NCI-H2227 (cell line): ENCODE measurements around the gene ARHGEF28.

ENCODE experiments used
- DNase-seq: peaks from one replicate; lab custom pipeline; 2025; ENCODE audit not compliant: unreplicated experiment; lab: John Stamatoyannopoulos, UW

The ARHGEF28 gene

GRCh38 chr5:73692166-73692640 lies 66.2 kb downstream of the ARHGEF28 start:
- DNase-seq = no peak

- no peak for DNase-seq
Observed at GRCh38 chr5:73692981-73693380, 67.0 kb downstream of the ARHGEF28 start.

- no peak for DNase-seq
Observed at GRCh38 chr5:73693573-73694061, 67.6 kb downstream of the ARHGEF28 start.

GRCh38 chr5:73694089-73694488 lies 68.1 kb downstream of the ARHGEF28 start:
- DNase-seq = no peak

- no peak for DNase-seq
Observed at GRCh38 chr5:73698011-73698410, 72.0 kb downstream of the ARHGEF28 start.

- DNase-seq = no peak
Observed at GRCh38 chr5:73701566-73701965, 75.6 kb downstream of the ARHGEF28 start.

GRCh38 chr5:73702534-73702933 lies 76.5 kb downstream of the ARHGEF28 start:
- DNase-seq = no peak

- DNase-seq = no peak
Observed at GRCh38 chr5:73702951-73703350, 77.0 kb downstream of the ARHGEF28 start.

- DNase-seq = no peak
Observed at GRCh38 chr5:73705364-73705763, 79.4 kb downstream of the ARHGEF28 start.

- DNase-seq = no peak
Observed at GRCh38 chr5:73706963-73707362, 81.0 kb downstream of the ARHGEF28 start.

GRCh38 chr5:73709536-73710129 lies 83.6 kb downstream of the ARHGEF28 start:
- DNase-seq = no peak

GRCh38 chr5:73716284-73716808 lies 90.3 kb downstream of the ARHGEF28 start:
- DNase-seq = no peak

- no peak for DNase-seq
Observed at GRCh38 chr5:73718762-73719161, 92.8 kb downstream of the ARHGEF28 start.

- no peak for DNase-seq
Observed at GRCh38 chr5:73719632-73720031, 93.6 kb downstream of the ARHGEF28 start.

GRCh38 chr5:73722231-73722630 lies 96.2 kb downstream of the ARHGEF28 start:
- no peak for DNase-seq

- no peak for DNase-seq
Observed at GRCh38 chr5:73726071-73726470, 100.1 kb downstream of the ARHGEF28 start.

GRCh38 chr5:73726606-73727231 lies 100.7 kb downstream of the ARHGEF28 start:
- no peak for DNase-seq

GRCh38 chr5:73727470-73727869 lies 101.5 kb downstream of the ARHGEF28 start:
- DNase-seq = no peak

- no peak for DNase-seq
Observed at GRCh38 chr5:73728493-73729273, 102.7 kb downstream of the ARHGEF28 start.

- DNase-seq = no peak
Observed at GRCh38 chr5:73729329-73729728, 103.3 kb downstream of the ARHGEF28 start.

GRCh38 chr5:73732045-73732444 lies 106.0 kb downstream of the ARHGEF28 start:
- DNase-seq = no peak

GRCh38 chr5:73733219-73733618 lies 107.2 kb downstream of the ARHGEF28 start:
- no peak for DNase-seq
